Spleen (tissue), 11 donors: ENCODE results near the gene PSMC2. TPM values are rescaled to one million over a fixed set of nuclear protein-coding genes. Genes with fewer than 3 reads are reported as not detected.

Experiments used
- DNase-seq: peaks from one replicate; pipeline ENCODE4 v3.0.0-alpha.2; 2020
- H3K27ac ChIP-seq, 8 donors: fragments of 200-600 bp; sonication (generic) in 7 of 8; 1 replicate in 4 of 8; 2 replicates in 4 of 8; pipeline versions ENCODE4 v1.5.0 to v1.8.0; 2016 to 2021; ENCODE audit warnings: inconsistent platforms in 4 of 8, mild to moderate bottlenecking in 4 of 8, moderate library complexity in 1 of 8
- H3K27me3 ChIP-seq, 7 donors: fragments of 200-600 bp; sonication (generic) in 6 of 7; replicated peaks in 1 of 7; 1 replicate in 4 of 7; 2 replicates in 3 of 7; pipeline versions ENCODE4 v1.5.0 to v1.8.0; 2016 to 2021; ENCODE audit warnings: inconsistent platforms in 3 of 7, mild to moderate bottlenecking in 1 of 7
- H3K36me3 ChIP-seq, 6 donors: fragments of 200-600 bp; sonication (generic) in 5 of 6; 1 replicate in 4 of 6; 2 replicates in 2 of 6; pipeline versions ENCODE4 v1.5.0 to v1.8.0; 2016 to 2021; ENCODE audit warnings: inconsistent platforms in 2 of 6
- H3K4me1 ChIP-seq, 6 donors: fragments of 200-600 bp; sonication (generic) in 5 of 6; 1 replicate in 3 of 6; 2 replicates in 3 of 6; pipeline versions ENCODE4 v1.5.0 to v1.8.0; 2016 to 2021; ENCODE audit warnings: inconsistent platforms in 3 of 6
- H3K4me3 ChIP-seq, 8 donors: fragments of 200-600 bp; sonication (generic) in 7 of 8; 1 replicate in 4 of 8; 2 replicates in 4 of 8; pipeline versions ENCODE4 v1.5.0 to v1.8.0; 2016 to 2021; ENCODE audit warnings: inconsistent platforms in 4 of 8, mild to moderate bottlenecking in 4 of 8, moderate library complexity in 2 of 8
- H3K9me3 ChIP-seq, 8 donors: fragments of 200-600 bp; sonication (generic) in 7 of 8; 1 replicate in 4 of 8; 2 replicates in 4 of 8; pipeline versions ENCODE4 v1.5.0 to v1.8.0; 2016 to 2021; ENCODE audit warnings: inconsistent platforms in 4 of 8
- POLR2A ChIP-seq, 3 donors: fragments of 450-650 bp; IDR thresholded peaks; one replicate each; pipeline ENCODE4 v1.5.1; 2017; ENCODE audit warnings: antibody characterized with exemption in 3 of 3, mild to moderate bottlenecking in 1 of 3
- POLR2AphosphoS5 ChIP-seq, 3 donors: sonication (generic); formaldehyde crosslinking; IDR thresholded peaks; one replicate each; pipeline ENCODE4 v1.5.1; 2017; ENCODE audit warnings: antibody characterized with exemption in 3 of 3
- WGBS, 5 donors: extraction: QIAGEN DNeasy Blood & Tissue Kit in 3 of 5; methylation state at CpG; one replicate each; pipeline versions ENCODE4 v1.1.5 to v1.1.7; 2013 to 2018; 5-methylcytosine and 5-hydroxymethylcytosine counted together
- intact Hi-C: fragments of 100-400 bp; cut with DNase I; formaldehyde crosslinking; loops from one replicate; pipeline ENCODE4 v1.15.0; 2023; ENCODE audit warnings: low total_unique reads
- polyA plus RNA-seq, 3 donors: library from polyadenylated mRNA; stranded (reverse); fragments of 200-250 nt; gene quantifications; one replicate each; pipeline ENCODE4 v1.2.1, GENCODE V29; 2013
- total RNA-seq, 7 donors: library from RNA; depleted of rRNA in 3 of 7; stranded (reverse); fragments of >200 nt in 3 of 7; fragmentation: NEBNext Ultra II Directional in 4 of 7; extraction: Animal tissue kit (Norgen Biotek cat#: 25700) in 4 of 7; gene quantifications; one replicate each; pipeline versions ENCODE4 v1.1.0 to v1.2.1, GENCODE V29; 2016 to 2021
- TF ChIP-seq, protein P1 (sequence below), 11 experiments: fragments of 200-600 bp in 7 of 11; fragments of 450-650 bp in 4 of 11; sonication (generic) in 4 of 11; IDR thresholded peaks in 8 of 11; conservative IDR thresholded peaks in 3 of 11; 1 replicate in 7 of 11; 2 replicates in 4 of 11; pipeline versions ENCODE4 v1.4.0 to v1.8.0; 2016 to 2021; ENCODE audit warnings: antibody characterized with exemption in 11 of 11, inconsistent platforms in 4 of 11, mild to moderate bottlenecking in 1 of 11
- donor health status: healthy with polysubstance abuse.
- donor health status: DM: no; HTN: no; CAD: no; lungs with moderate emphysema.
- donor health status: DM: no; HTN: no; CAD: no.
- donor health status: Bipolar disorder and iron deficiency.
- donor health status: healthy.
- donor health status: DM: no; HTN: no; CAD: no.
- donor health status: DM: yes; HTN: yes; CAD: no.

The PSMC2 gene
- total and polyA plus RNA-seq, 10 donors = 62.6 to 102 (median 85.8) TPM

DNA sequence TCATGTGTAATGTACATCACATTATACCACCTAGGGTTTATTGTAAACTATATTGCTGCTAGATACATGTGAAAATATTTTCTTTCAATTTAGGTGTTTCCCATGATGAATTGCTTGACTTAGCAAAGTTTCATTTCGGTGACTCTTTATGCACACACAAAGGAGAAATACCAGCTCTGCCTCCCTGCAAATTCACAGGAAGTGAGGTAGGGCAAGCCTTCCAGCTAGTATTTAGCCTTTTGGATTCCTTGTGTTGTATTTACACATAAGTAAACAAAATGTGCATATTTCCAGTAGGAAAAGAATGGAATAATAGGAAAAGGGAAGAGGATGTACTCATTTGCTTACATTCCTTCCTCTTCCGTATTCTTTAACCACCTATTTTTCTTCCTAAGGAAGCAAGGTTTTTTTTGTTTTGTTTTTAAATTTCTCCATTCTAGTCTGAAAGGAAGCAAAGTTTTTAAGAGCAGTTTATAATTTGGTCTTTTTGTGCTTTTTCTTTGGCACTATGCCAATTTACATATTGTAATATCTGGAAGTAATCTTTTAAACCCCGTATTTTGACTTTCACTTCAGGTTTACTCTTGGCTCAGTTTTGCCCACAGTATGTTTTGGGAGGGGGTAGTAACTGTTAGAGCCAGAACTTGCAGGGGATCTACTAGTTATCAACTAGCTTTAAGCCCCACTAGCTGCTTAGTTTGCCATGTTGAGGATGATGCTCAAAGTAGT is 39.8 kb upstream of the PSMC2 start:
- no peak overlapping the region for H3K4me3 ChIP-seq
- H3K4me1 ChIP-seq = peaks cover 0 to 22% (median 6%) of the 10 kb centered on the region in 6 donors
- intact Hi-C loops = no loop called here
- peak overlapping the region in 2 of 8 donors; percentile 18 to 24 for H3K27ac ChIP-seq
- WGBS, 5 donors = 55 to 75% (median 65%) methylated on average over 3 of the region's 3 CpGs
- peaks cover 0 to 100% (median 94%) of the 10 kb centered on the region in 6 donors for H3K36me3 ChIP-seq
- no peaks in the 10 kb centered on the region for H3K27me3 ChIP-seq
- DNase-seq = no peak
- TF ChIP-seq, protein P1, sequence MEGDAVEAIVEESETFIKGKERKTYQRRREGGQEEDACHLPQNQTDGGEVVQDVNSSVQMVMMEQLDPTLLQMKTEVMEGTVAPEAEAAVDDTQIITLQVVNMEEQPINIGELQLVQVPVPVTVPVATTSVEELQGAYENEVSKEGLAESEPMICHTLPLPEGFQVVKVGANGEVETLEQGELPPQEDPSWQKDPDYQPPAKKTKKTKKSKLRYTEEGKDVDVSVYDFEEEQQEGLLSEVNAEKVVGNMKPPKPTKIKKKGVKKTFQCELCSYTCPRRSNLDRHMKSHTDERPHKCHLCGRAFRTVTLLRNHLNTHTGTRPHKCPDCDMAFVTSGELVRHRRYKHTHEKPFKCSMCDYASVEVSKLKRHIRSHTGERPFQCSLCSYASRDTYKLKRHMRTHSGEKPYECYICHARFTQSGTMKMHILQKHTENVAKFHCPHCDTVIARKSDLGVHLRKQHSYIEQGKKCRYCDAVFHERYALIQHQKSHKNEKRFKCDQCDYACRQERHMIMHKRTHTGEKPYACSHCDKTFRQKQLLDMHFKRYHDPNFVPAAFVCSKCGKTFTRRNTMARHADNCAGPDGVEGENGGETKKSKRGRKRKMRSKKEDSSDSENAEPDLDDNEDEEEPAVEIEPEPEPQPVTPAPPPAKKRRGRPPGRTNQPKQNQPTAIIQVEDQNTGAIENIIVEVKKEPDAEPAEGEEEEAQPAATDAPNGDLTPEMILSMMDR (IDR thresholded peaks at IDR 0.05 in 8 of 11, conservative IDR thresholded peaks at IDR 0.05 in 3 of 11) = no peak
- TF ChIP-seq POLR2AphosphoS5 (IDR thresholded peaks at IDR 0.05) = no peak
- no peak for TF ChIP-seq POLR2A (IDR thresholded peaks at IDR 0.05)
- H3K9me3 ChIP-seq = no peaks in the 10 kb centered on the region

DNA sequence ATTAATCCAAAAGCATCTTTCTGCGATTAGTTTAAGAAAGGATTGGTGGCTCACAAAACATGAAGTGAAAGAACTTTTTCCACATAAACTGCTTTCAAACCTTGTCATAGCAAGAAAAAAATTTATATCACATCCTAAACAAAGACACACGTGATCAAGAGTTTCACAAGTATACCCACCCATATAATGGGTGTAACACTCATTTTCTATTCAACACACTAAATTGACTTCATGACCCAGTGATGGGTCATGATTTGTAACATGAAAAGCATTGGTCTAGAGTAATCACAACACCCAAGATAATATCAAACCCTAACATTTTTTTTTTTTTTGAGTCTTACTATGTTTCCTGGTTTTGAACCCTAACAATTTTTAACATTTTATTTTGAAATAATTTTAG is 32.6 kb upstream of the PSMC2 start:
- H3K4me1 ChIP-seq = peaks cover 0 to 2% (median 0%) of the 10 kb centered on the region in 6 donors
- TF ChIP-seq, protein P1 (IDR thresholded peaks at IDR 0.05 in 8 of 11, conservative IDR thresholded peaks at IDR 0.05 in 3 of 11) = no peak
- no peak for TF ChIP-seq POLR2AphosphoS5 (IDR thresholded peaks at IDR 0.05)
- TF ChIP-seq POLR2A (IDR thresholded peaks at IDR 0.05) = no peak
- WGBS, 5 donors = 75 to 84% (median 77%) methylated on average over 2 of the region's 2 CpGs
- H3K27ac ChIP-seq = no peak overlapping the region
- H3K9me3 ChIP-seq = no peaks in the 10 kb centered on the region
- H3K27me3 ChIP-seq = no peaks in the 10 kb centered on the region
- DNase-seq = no peak
- no peak overlapping the region for H3K4me3 ChIP-seq
- H3K36me3 ChIP-seq = peaks cover 11 to 100% (median 95%) of the 10 kb centered on the region in 6 donors
- intact Hi-C loops = no loop called here

DNA sequence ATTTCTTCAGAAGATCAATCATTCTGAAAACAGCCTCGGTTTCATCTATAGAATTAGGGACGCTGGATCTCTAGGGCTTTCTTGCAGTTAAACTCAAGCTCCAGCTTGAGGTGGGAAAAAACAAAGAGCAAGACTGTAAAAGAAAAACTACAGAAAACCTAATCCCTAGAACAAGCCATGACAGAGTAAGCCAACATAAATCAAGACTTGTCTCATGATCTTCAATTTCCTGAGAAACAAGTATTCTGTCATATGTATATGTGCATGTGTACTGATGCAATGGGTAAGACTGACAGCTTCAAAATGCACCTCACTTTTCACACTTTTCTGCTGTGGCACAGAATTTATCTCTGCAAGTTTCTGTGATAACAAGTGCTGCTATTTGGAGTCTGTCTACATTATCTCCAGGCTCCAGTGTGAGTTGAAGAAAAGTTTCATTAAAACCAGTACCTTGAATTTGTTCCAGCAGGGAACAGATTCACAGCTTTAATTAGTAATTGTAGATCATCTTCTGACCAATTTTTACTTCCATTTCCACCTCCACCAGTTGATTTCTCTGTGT is 31.0 kb upstream of the PSMC2 start:
- peak overlapping the region in 1 of 8 donors; percentile 7 for H3K27ac ChIP-seq
- no peak overlapping the region for H3K4me3 ChIP-seq
- no peaks in the 10 kb centered on the region for H3K9me3 ChIP-seq
- DNase-seq = no peak
- TF ChIP-seq POLR2AphosphoS5 (IDR thresholded peaks at IDR 0.05) (no peak), POLR2A (IDR thresholded peaks at IDR 0.05) (no peak)
- TF ChIP-seq, protein P1 (IDR thresholded peaks at IDR 0.05 in 8 of 11, conservative IDR thresholded peaks at IDR 0.05 in 3 of 11) = no peak
- WGBS, 5 donors = 89 to 96% (median 91%) methylated on average over 2 of the region's 2 CpGs
- peaks cover 0 to 2% (median 0%) of the 10 kb centered on the region in 6 donors for H3K4me1 ChIP-seq
- H3K27me3 ChIP-seq = no peaks in the 10 kb centered on the region
- intact Hi-C loops = no loop called here
- H3K36me3 ChIP-seq = peaks cover 11 to 100% (median 96%) of the 10 kb centered on the region in 6 donors

DNA sequence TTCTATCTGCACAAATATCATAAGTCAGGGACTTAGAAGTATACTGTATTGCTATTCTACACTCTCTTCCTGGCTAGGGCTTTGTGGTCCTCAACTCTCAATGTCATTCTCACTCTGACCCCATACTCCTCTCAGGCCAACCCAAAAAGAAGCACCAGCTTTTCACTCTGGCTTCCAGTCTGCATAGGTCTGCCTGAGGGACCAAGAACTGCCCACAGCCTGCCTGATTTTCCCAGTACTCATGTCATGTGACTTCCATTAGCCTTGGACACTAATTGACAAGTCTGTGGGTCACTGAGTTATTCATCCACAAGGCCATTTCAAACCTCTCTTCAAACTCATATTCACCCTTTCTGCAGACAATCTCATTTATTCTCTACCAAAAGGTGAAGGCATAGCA is 30.4 kb upstream of the PSMC2 start:
- intact Hi-C loops = no loop called here
- H3K27ac ChIP-seq = peak overlapping the region in 1 of 8 donors; percentile 7
- TF ChIP-seq, protein P1 (IDR thresholded peaks at IDR 0.05 in 8 of 11, conservative IDR thresholded peaks at IDR 0.05 in 3 of 11) = no peak
- TF ChIP-seq POLR2A (IDR thresholded peaks at IDR 0.05) = no peak
- no peak for TF ChIP-seq POLR2AphosphoS5 (IDR thresholded peaks at IDR 0.05)
- DNase-seq = no peak
- no peaks in the 10 kb centered on the region for H3K27me3 ChIP-seq
- H3K36me3 ChIP-seq = peaks cover 11 to 100% (median 96%) of the 10 kb centered on the region in 6 donors
- peaks cover 0 to 2% (median 0%) of the 10 kb centered on the region in 6 donors for H3K4me1 ChIP-seq
- H3K4me3 ChIP-seq = no peak overlapping the region
- no peaks in the 10 kb centered on the region for H3K9me3 ChIP-seq
